BJ (cell line): Measurements from ENCODE around the gene GAS1. TPM values are rescaled to one million over a fixed set of nuclear protein-coding genes. Genes with fewer than 3 reads are reported as not detected.

ENCODE experiments used
- CTCF ChIA-PET: fragments of 350-600 bp; formaldehyde crosslinking; extraction: SDS; loops from one replicate; lab custom pipeline; 2021; ENCODE audit warnings: antibody characterized with exemption, inconsistent platforms; lab: Yijun Ruan, JAX
- POLR2A ChIA-PET: fragments of 300-600 bp; sonication (Branson Sonifier 250); formaldehyde crosslinking; extraction: SDS; loops from one replicate; lab custom pipeline; 2021; ENCODE audit warnings: antibody characterized with exemption; lab: Charles Lee
- DNase-seq: peaks from one replicate; pipeline ENCODE4 v3.0.0-alpha.2; 2011; ENCODE audit warnings: low read depth
- H3K27me3 ChIP-seq: 2 replicates; pipeline ENCODE4 v1.6.0; 2011; ENCODE audit warnings: low read length; ENCODE audit not compliant: control insufficient read depth, insufficient read depth
- H3K36me3 ChIP-seq: 2 replicates; pipeline ENCODE4 v1.5.1; 2011; ENCODE audit warnings: low read length; ENCODE audit not compliant: control insufficient read depth, insufficient read depth
- H3K4me3 ChIP-seq: 2 replicates; pipeline ENCODE4 v1.5.1; 2011; ENCODE audit warnings: low read depth, mild to moderate bottlenecking, control low read depth, low read length
- polyA plus RNA-seq: library from polyadenylated mRNA; depleted of rRNA; stranded (reverse); fragments of >200 nt; gene quantifications from 2 replicates; pipeline ENCODE4 v1.2.3, GENCODE V29; 2011
- TF ChIP-seq, protein P1 (sequence below): IDR thresholded peaks from 2 replicates; pipeline ENCODE4 v1.5.1; 2011; ENCODE audit warnings: low read depth, mild to moderate bottlenecking, control low read depth, inconsistent platforms, low read length, moderate library complexity; ENCODE audit not compliant: insufficient read depth

GAS1 gene
- polyA plus RNA-seq, 1 experiment, result 26.2 TPM

DNA sequence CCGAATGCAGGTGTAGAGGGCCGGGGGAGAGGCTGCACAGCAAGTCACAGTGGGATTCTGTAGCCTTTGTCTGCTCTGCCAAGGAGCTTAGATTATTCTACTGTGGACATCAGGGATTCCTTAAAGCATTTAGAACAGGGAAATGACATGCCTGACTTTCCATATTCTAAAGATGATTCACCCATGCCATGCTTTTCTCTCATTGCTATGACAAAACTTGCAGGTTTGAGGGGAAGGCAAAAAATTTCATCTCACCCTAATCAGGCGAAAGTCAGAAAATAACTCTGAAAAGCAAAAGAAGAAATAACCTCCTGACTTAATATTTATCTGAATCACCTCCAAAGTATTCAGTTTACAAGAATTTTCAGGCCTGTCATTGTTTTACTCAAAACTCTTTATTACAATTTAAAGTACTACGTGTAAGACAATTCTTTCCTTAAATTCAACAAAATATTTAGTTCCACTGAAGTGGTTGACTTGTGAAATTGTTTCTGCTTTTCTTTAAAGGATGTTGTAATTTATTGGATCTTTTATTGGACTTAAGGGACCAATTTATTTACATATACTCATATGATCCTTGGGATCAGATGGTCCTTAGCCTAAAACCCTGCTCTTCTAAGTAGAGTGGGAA, 30.0 kb upstream of the GAS1 start:
- ChIA-PET CTCF (interaction anchor here (0.7 to 1.5 kb wide), 3 partner anchors 28 to 561 kb away, joined by 3 to 7 read pairs (median 3); no protein-coding TSS in a partner anchor), POLR2A (interaction anchor here (0.5 kb wide), 1 partner anchor 149 kb away, joined by 4 read pairs; no protein-coding TSS in a partner anchor)
- Histone ChIP-seq H3K27me3 (no peaks in the 10 kb centered on the region), H3K4me3 (no peak overlapping the region), H3K36me3 (no peaks in the 10 kb centered on the region)
- TF ChIP-seq, protein P1, sequence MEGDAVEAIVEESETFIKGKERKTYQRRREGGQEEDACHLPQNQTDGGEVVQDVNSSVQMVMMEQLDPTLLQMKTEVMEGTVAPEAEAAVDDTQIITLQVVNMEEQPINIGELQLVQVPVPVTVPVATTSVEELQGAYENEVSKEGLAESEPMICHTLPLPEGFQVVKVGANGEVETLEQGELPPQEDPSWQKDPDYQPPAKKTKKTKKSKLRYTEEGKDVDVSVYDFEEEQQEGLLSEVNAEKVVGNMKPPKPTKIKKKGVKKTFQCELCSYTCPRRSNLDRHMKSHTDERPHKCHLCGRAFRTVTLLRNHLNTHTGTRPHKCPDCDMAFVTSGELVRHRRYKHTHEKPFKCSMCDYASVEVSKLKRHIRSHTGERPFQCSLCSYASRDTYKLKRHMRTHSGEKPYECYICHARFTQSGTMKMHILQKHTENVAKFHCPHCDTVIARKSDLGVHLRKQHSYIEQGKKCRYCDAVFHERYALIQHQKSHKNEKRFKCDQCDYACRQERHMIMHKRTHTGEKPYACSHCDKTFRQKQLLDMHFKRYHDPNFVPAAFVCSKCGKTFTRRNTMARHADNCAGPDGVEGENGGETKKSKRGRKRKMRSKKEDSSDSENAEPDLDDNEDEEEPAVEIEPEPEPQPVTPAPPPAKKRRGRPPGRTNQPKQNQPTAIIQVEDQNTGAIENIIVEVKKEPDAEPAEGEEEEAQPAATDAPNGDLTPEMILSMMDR, result no peak
- peak; percentile 66 for DNase-seq

DNA sequence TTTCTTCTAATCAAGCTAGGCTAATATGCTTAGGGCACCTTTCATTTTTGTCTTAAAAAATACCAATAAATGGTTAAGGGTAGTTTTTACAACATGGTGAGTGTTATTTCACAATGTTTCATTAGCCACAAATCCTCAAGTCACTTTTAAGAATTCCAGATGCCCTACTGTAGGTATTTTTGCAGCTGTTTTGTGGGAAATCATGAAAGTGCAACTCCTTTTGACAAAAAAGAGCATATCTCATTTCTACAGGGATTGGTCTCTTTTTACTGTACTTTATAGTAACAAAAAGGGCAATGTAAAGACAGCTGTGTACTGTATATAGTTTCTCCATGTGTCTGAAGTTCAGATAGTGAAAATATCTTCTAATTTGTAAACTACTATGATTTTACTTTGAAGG, 28.3 kb upstream of the GAS1 start:
- Histone ChIP-seq H3K36me3 (no peaks in the 10 kb centered on the region), H3K4me3 (no peak overlapping the region), H3K27me3 (no peaks in the 10 kb centered on the region)
- CTCF ChIA-PET, result interaction anchor here (0.9 to 1.7 kb wide), 4 partner anchors 8 to 33 kb away, joined by 3 to 5 read pairs (median 4); partner anchors contain the start of gene GAS1
- TF ChIP-seq, protein P1, result no peak
- DNase-seq, result peak; percentile 31
- POLR2A ChIA-PET, result no interaction called here

DNA sequence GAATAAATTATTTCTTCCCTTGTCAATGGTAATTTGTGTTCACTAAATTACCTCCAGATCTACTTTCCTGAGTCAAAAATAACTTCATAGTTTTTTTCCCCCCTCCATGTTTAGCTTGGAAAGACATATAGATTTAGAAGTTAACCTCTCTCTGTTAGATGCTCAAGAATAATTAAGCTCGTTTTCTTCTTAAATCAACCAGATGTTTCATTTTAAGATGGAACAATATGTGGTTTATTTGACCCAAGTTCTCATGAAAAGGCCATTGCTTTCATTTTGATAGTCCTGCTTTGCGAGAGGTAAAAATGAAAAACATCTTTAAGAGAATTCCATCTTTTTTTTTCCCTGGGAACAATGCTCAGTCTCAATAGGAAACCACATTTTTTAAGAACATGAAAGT, 27.7 kb upstream of the GAS1 start:
- CTCF ChIA-PET, result interaction anchor here (0.8 to 1.7 kb wide), 6 partner anchors 9 to 350 kb away, joined by 3 to 5 read pairs (median 4); partner anchors contain the start of gene GAS1
- H3K36me3 ChIP-seq, result no peaks in the 10 kb centered on the region
- POLR2A ChIA-PET, result no interaction called here
- peak; percentile 56 for DNase-seq
- no peaks in the 10 kb centered on the region for H3K27me3 ChIP-seq
- H3K4me3 ChIP-seq, result no peak overlapping the region
- TF ChIP-seq, protein P1, result no peak

DNA sequence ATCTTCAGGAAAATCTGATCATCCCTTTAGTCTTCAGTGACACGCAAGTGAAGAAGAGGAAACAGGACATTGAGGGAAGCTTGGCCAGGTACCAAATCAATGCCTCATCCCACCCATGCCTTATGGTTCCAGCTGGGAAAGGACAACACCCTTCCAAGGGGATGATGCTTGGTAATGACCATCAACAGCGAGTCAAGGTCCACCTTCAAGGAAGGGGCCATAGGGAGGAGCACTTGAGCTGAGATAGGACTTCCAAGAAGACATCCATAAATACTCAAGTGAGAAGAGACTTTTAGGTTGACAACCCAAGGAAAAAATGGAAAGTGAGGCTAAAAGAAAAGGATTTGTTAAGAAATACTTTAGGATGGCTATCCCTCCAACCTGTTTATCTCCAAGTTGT, 27.1 kb upstream of the GAS1 start:
- no peak overlapping the region for H3K4me3 ChIP-seq
- POLR2A ChIA-PET, result no interaction called here
- CTCF ChIA-PET, result interaction anchor here (0.8 to 1.7 kb wide), 6 partner anchors 9 to 351 kb away, joined by 3 to 5 read pairs (median 4); partner anchors contain the start of gene GAS1
- no peaks in the 10 kb centered on the region for H3K36me3 ChIP-seq
- no peak for DNase-seq
- H3K27me3 ChIP-seq, result no peaks in the 10 kb centered on the region
- TF ChIP-seq, protein P1, result no peak

DNA sequence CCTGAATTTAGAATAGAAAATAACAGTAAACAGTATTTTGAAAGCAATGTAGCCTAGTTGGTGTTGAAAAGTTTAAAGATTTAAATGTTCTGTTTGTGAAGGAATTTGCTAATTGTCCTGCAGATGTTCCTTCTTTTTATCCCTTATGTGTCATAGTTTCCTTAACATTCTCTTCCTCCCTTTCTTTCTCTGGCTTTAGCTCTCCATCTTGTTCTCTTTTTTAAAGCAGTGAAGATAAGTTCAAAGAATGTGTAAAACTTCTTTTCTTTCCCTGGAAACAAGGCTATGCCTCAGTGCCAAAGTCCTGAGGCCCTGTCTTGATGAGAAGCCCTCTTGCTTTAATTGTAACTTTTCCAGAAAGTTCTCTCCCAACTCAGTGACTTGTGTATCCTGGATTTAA, 24.4 kb upstream of the GAS1 start:
- no peak for DNase-seq
- Histone ChIP-seq H3K27me3 (no peaks in the 10 kb centered on the region), H3K4me3 (no peak overlapping the region), H3K36me3 (no peaks in the 10 kb centered on the region)
- TF ChIP-seq, protein P1, result no peak
- ChIA-PET CTCF (interaction anchor here (1.6 to 2.4 kb wide), 2 partner anchors 19 to 24 kb away, joined by 3 to 6 read pairs; partner anchors contain the start of gene GAS1), POLR2A (no interaction called here)
